Parathyroid adenoma (tissue), 2 donors: ENCODE data around the gene AGAP1.

Source experiments
- H2AFZ ChIP-seq: fragments of 300-600 bp; sonication (generic); one replicate; pipeline ENCODE4 v1.7.0; 2017; ENCODE audit warnings: antibody characterized with exemption, mild to moderate bottlenecking
- H3K27ac ChIP-seq: fragments of 300-600 bp; sonication (generic); one replicate; pipeline ENCODE4 v1.7.0; 2017
- H3K27me3 ChIP-seq: fragments of 300-600 bp; sonication (generic); one replicate; pipeline ENCODE4 v1.7.0; 2017; ENCODE audit warnings: low read length; ENCODE audit not compliant: control insufficient read depth, insufficient read depth
- H3K36me3 ChIP-seq: fragments of 300-600 bp; sonication (generic); one replicate; pipeline ENCODE4 v1.7.0; 2017; ENCODE audit warnings: low read length; ENCODE audit not compliant: control insufficient read depth, insufficient read depth
- H3K4me1 ChIP-seq: fragments of 300-600 bp; sonication (generic); one replicate; pipeline ENCODE4 v1.7.0; 2017; ENCODE audit warnings: control low read depth
- H3K4me2 ChIP-seq: fragments of 300-600 bp; sonication (generic); one replicate; pipeline ENCODE4 v1.7.0; 2017; ENCODE audit warnings: low read length
- H3K4me3 ChIP-seq: fragments of 300-600 bp; sonication (generic); one replicate; pipeline ENCODE4 v1.7.0; 2017; ENCODE audit warnings: low read depth, low read length
- H3K79me2 ChIP-seq: fragments of 300-600 bp; sonication (generic); one replicate; pipeline ENCODE4 v1.7.0; 2017; ENCODE audit warnings: control low read depth
- H3K9ac ChIP-seq: fragments of 300-600 bp; sonication (generic); one replicate; pipeline ENCODE4 v1.7.0; 2017; ENCODE audit warnings: mild to moderate bottlenecking
- H3K9me3 ChIP-seq: fragments of 300-600 bp; sonication (generic); one replicate; pipeline ENCODE4 v1.7.0; 2017; ENCODE audit warnings: low read length; ENCODE audit not compliant: control insufficient read depth
- CTCF ChIP-seq: fragments of 300-600 bp; sonication (generic); IDR thresholded peaks from one replicate; pipeline ENCODE4 v1.7.0; 2017; ENCODE audit warnings: antibody characterized with exemption, mild to moderate bottlenecking
- donor health status: primary hyperparathyroidism.

The AGAP1 gene

GRCh38 chr2:235591231-235591730 lies 97.4 kb downstream of the AGAP1 start:
- Histone ChIP-seq H3K4me1 (no peaks in the 10 kb centered on the region), H3K4me2 (no peak overlapping the region), H2AFZ (no peak overlapping the region)

GRCh38 chr2:235591921-235592320 lies 98.1 kb downstream of the AGAP1 start:
- Histone ChIP-seq H3K4me1 (no peaks in the 10 kb centered on the region), H3K36me3 (no peaks in the 10 kb centered on the region), H3K79me2 (peaks cover 11% of the 10 kb centered on the region), H3K4me2 (no peak overlapping the region), H3K9ac (no peak overlapping the region), H2AFZ (no peak overlapping the region), H3K27me3 (no peaks in the 10 kb centered on the region), H3K9me3 (no peaks in the 10 kb centered on the region), H3K4me3 (no peak overlapping the region), H3K27ac (no peak overlapping the region)
- TF ChIP-seq CTCF, result no peak

More at GRCh38 chr2:235591231-235591730, 97.4 kb downstream of the AGAP1 start:
- H3K27ac ChIP-seq, result no peak overlapping the region
- H3K9ac ChIP-seq, result no peak overlapping the region
- no peaks in the 10 kb centered on the region for H3K27me3 ChIP-seq
- no peak for TF ChIP-seq CTCF
- peaks cover 8% of the 10 kb centered on the region for H3K79me2 ChIP-seq
- no peaks in the 10 kb centered on the region for H3K36me3 ChIP-seq
- H3K9me3 ChIP-seq, result no peaks in the 10 kb centered on the region
- H3K4me3 ChIP-seq, result no peak overlapping the region

- no peaks in the 10 kb centered on the region for H3K4me1 ChIP-seq
- no peak overlapping the region for H3K27ac ChIP-seq
- no peaks in the 10 kb centered on the region for H3K36me3 ChIP-seq
- H3K9ac ChIP-seq, result no peak overlapping the region
- H3K4me2 ChIP-seq, result no peak overlapping the region
- no peak for TF ChIP-seq CTCF
- H3K27me3 ChIP-seq, result no peaks in the 10 kb centered on the region
- no peak overlapping the region for H3K4me3 ChIP-seq
- no peaks in the 10 kb centered on the region for H3K9me3 ChIP-seq
- H3K79me2 ChIP-seq, result peaks cover 14% of the 10 kb centered on the region
- no peak overlapping the region for H2AFZ ChIP-seq
Observed at GRCh38 chr2:235592430-235592829, 98.6 kb downstream of the AGAP1 start.

GRCh38 chr2:235592836-235593235 lies 99.0 kb downstream of the AGAP1 start:
- Histone ChIP-seq H3K27ac (no peak overlapping the region), H3K9ac (no peak overlapping the region)

More at GRCh38 chr2:235592836-235593235, 99.0 kb downstream of the AGAP1 start:
- Histone ChIP-seq H3K4me2 (no peak overlapping the region), H3K4me1 (no peaks in the 10 kb centered on the region), H3K36me3 (no peaks in the 10 kb centered on the region), H3K4me3 (no peak overlapping the region), H3K27me3 (no peaks in the 10 kb centered on the region), H3K79me2 (peaks cover 14% of the 10 kb centered on the region), H3K9me3 (no peaks in the 10 kb centered on the region), H2AFZ (no peak overlapping the region)
- TF ChIP-seq CTCF, result no peak
